SIG-M5 (cell line): ENCODE results near the gene GATAD2B.
"Not testable (repeated sequence)": the region's sequence is repeated elsewhere in the genome, so short reads cannot be mapped to it uniquely, and the experiment has no call there.

Source experiments
- DNase-seq: peaks from one replicate; lab custom pipeline; 2025; lab: John Stamatoyannopoulos, UW

GATAD2B gene

DNA sequence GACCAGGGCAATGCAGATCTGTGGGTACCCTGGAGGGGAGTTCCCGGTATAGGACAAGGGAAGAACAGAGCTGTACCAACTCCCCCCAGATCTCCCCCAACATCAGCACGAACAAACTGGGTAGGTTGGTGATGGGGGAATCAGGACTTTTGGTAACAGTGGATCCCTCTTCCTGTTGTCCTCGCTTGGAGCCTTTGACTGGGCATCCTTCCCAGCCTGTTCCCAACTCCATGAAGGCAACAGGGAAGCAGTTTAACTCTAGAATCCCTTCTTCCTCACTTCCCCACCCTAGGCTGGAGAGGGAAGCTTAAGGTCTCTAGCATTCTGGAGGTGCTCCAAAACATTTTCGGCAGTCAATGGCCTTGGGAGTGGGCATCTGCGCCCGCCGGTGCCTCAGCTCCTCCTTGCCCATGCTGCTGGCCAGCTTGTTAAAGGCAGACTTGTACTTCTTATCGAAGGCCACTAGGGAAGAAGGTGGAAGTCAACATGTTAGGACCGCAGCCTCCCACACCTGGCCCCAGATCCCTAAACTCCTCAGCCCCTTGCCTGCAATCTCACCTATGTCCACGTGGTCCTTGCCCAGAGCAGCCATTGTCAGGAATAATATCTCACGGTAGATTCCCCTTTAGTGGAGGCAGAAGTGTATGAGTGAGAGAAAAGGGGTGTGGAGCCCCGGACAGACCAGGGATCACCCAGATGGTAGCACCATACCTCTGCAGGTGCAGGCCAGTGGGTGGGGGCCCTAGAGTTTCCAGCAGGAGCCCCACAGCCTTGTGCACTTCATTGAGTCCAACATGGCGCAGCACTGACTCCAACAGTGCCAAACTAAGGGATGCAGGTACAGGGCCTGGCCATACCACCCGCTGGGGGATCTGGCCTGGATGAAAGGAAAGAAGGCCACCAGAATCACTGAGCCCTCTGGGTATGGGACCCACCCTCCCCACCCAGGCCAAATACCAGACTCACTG lies 7.5 kb upstream of the GATAD2B start:
- DNase-seq: no peak

DNA sequence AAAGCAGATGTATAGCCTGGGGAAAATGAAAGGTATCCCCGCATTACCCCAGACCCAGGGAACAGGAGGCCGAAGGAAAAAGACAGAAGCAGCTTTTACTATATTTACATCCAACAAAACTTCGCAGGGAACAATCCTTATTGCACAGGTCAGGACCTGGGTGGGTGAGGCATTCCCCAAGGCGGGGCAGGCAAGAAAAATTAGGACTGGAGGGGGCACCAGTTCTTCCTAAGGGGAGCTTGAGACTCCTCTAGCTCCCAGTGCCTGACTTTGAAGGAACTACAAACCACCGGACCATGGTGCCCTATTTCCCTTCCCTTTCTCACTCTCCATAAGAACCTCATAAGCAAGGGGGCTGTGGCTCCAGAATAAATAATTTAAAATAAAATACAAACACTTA lies 6.7 kb upstream of the GATAD2B start:
- no peak for DNase-seq

DNA sequence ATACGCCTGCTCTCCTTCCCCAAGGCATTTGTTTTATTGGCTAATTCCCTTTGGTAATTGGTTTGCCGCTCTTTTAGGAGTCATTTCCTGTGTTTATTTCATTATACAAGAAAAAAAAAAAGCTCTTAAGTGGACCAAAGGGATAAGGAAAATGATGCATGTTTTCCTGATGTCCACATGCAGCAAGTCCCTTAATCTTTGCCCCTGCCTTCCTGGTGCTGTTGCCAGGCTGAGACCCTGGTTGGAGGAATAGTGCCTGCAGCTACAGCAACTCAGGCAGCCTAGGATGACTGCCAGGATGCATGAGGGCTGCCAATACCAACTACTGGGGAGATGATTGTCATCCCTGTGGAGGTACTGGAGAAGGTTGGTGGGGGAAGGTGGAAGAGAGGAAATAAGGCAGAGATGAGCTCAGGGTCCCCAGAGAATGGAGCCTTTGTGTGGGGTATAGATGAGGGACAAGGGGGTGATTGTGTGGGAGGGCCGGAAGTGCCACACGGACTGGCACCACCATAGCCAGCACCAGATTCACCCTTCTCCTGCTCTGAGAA lies 6.1 kb upstream of the GATAD2B start:
- no peak for DNase-seq

DNA sequence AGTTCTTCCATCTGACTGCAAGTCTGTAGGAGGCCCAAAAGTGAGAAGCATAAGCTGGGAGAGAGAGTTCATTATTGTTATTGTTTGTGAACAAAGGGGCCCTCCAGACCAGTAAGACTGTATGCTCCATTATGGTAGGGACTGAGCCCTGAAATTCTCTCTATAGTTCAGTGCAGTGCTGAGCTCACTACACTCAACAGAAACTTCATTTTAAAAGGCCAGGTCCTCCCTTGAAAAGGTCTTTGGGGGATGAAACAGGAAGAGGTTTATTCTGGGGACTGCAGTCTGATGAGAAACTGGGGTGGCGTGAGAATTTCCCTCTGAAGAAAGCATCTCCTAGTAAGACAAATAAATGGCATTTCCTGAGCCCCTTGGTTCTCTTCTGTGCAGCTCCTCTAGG lies 5.5 kb upstream of the GATAD2B start:
- DNase-seq: no peak

DNA sequence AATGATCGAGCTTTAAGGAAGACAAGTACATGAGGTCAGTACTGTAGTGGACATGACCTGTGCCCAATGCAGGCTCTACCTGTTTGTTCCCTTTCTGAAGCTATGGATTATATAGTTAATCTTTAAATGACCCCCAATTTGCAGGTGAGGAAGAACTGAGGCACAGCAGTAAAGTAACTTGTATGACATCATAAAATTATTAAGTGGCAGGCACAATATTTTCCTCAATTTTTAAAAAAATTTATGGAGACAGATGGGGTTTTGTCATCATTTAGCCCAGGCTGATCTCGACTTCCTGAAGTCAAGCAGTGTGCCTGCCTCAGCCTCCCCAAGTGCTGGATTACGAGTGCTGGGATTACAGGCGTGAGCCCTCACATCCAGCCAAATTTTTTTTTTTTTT lies 3.6 kb upstream of the GATAD2B start:
- no peak for DNase-seq

DNA sequence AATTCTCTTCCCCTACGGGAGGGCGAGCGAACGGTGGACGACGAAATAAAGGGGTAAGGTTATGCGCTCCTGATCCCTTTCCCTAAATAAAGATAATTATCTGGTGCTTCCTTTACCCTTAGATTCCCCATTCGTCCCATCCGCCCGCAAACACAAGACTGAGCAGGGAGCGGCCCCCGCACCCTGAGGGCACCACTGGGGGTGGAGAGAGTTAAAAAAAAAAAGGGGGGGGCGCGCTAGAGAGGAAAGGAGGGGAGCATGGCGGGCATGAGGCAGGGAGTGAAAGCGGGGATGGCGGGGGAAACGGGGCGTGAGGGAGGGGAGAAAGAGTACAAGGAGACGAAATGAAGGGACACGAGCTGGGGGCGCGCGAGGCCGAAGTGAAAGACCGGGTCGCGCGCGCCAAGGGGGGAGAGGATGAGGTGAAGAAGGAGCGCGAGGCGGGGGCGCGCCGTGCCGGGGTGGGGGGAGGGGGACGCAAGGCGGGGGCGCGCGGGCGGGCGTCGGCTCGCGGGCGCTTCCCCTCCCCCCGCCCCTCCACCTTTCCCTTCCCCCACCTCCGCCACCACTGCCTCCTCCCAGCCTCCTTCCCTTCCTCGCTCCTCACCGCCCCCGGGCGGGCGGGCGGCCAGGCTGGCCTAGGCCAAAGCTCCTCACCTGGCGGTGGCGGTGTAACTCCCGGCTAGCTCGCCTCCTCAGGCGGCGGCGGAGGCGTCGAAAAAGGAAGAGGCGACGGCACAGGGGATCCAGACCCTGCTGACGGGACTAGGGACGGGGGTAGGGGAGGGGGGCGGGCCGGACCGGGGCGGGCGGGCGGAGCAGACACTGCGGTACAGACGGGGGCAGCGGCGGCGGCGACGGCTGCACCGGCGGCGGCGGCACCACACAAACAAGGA lies 448 bp downstream of the GATAD2B start:
- no peak for DNase-seq

DNA sequence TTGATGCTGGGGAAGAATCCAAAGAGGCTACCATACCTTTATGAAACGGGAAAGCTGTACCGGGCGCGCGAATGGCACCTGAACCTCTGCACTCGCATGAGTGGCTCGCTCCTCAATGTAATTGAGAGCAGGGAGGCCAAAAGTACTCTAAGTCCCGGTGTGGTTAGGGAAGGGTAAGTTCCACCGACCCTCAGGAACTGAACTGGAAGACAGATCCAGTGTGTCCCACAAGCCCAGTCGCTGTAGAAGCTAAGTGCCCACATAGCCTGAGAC lies 1.0 kb downstream of the GATAD2B start:
- DNase-seq: no peak

DNA sequence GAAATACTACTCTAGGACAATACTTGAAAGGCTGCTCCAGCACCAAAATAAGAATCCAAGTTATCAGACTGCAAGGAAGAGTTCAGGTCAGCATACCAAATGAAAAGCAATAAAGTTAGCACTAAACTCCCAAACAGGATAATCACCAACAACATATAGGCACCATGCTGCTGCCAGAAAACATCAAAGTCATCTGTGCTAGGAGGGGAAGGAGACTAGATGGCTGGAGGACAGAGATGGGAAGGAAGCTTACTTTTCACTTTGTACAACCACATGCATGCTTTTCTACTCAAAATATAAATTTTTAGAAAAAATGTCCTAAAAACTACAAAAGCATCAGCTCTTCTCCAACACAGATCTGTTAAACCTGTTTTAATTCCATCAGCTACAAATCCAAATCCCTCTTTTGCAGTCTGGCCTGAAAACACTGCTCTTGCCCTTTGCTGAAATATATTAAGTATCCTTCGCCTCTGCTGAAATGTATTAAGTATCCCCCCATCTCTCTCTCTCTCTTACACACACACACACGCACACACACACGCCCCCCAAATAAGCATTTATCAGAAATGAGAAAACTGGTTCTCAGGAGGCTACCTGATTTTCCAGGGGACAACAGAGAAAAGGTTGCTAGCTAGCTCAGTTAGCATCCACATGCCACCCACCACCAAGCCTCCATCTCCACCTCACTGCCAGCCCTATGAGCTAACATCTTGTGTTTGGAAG lies 1.5 kb downstream of the GATAD2B start:
- DNase-seq: no peak

DNA sequence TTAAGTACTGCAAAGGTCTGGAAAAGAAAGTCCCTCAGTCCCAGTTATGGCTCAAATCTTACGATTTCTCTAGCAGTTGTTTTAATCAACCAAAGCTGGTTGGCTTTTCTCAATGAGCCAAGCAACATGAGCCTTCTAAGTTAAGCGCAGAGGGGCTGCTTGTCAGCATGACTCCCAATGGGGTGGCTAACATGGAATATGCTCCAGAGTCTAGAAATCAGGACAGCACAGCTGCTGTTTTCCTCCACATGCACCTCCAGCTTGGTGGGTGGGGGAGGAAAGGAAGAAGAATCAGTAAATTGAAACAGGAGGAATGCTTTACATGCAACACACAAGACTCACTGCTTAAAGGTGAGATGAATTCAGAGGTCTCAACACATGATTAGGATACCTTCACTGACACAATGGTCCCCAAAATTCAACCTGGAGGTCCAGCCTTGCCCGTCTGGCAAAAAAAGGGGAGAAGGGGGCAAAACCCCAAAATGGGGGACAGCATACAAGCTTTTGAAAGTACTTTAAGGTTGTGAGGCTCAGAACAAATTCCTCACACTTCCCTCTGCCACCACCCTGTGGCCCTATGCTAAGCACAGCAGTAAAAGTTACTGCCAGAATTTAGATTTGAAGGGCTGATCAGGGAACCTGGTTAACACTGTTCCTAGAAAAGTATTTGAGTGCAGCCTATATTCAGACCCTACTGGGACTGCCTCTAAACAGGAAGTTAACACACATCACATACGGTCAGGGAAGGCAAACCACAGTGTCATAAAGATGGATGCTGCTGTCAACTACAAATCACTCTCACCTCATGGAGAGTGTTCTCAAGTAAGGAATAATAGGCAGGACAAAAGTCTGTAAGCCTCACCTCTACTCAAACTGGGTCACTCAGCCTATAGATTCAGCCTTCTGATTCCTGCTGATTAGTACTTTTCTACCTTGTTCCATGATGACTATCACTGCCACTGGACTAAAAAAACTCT lies 2.6 kb downstream of the GATAD2B start:
- no peak for DNase-seq

DNA sequence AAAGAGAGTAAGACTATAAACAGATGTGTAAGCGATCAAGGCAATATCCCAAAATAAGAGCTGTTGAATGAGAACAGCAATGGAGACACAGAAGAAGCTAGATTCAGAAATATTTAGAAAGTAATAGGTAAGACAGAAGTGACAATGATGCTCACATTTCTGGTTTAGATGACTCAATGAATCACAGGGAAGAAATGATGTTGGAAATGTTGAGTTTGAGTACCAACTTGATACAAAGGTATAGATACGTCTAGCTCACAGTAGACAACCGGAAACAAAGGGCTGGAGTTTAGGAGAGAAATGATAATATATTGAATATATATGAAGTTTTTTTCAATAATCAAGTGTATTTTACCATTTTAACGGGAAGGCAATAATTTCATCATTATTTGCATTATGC lies 6.5 kb downstream of the GATAD2B start:
- DNase-seq: no peak

DNA sequence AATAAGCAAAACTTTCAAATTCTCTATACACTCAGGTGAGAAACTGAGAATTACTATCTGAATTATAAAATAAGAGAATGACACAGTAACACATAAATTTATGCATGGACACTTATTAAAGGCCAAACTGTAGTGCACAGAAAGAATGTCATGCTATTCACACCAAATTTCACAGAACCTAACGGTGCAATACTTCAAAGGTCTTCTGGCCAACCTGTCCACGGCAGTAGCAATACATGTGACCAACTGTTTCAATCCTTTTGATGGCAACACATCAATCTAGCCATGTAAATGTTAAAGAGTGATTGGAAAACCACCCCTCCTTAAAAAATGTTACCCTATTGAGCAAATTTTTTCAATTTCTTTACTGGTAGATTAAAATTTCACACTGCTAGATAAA lies 10.4 kb downstream of the GATAD2B start:
- no peak for DNase-seq

DNA sequence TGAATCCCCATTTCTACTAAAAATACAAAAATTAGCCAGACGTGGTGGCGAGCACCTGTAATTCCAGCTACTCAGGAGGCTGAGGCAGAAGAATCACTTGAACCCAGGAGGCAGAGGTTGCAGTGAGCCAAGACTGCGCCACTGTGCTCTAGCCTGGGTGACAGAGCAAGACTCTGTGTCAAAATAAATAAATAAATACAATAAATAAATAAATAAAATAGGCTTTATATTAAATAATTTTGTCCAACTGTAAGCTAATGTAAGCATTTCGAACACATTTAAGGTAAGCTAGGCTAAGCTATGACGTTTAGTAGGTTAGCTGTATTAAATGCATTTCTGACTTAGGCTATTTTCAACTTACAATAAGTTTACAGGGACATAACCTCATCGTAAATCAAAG lies 12.2 kb downstream of the GATAD2B start:
- DNase-seq: not testable (repeated sequence)

DNA sequence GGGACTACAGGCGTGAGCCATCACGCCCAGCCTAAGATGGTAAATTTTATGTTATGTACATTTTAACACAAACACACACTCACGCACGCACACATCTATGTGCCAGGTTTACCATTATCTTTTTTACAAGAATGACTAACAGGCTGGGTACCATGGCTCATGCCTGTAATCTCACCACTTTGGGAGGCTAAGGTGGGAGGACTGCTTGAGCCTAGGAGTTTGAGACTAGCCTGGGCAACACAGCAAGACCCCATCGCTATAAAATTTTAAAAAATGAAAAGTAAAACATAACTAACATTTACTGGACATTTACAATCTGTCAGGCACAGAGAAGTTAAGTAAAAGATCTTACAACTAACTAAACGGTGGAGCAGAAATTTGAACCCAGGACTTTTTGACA lies 14.7 kb downstream of the GATAD2B start:
- no peak for DNase-seq

DNA sequence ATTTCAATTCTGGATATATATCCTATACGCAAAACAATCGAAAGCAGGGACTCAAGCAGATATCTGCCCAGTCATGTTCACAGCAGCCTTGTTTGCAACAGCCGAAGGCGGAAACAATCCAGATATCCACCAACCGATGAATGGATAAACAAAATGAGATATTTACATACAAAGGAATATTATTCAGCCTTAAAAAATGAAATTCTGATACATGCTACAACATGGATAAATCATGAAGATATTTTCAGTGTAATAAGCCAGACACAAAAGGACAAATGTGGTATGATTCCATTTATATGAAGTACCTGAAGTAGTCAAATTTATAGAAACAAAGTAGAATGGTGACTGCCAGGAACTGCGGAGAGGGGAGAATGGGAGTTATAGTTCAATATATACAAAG lies 15.6 kb downstream of the GATAD2B start:
- DNase-seq: no peak

DNA sequence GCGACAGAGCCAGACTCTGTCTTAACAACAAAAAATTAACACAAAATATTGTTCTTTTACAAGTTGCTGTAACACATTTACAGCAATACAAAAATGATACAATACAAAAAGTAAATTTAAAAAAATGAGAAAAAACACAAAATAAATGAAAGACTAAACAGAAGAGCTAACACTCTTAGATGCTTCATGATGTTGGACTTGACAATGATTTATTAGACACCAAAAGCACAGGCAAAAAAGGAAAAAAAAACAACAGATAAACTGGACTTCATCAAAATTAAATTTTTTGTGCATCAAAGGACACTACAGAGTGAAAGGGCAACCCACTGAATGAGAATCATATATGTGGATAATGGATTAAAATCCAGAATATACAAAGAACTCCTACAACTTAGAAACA lies 16.4 kb downstream of the GATAD2B start:
- no peak for DNase-seq

DNA sequence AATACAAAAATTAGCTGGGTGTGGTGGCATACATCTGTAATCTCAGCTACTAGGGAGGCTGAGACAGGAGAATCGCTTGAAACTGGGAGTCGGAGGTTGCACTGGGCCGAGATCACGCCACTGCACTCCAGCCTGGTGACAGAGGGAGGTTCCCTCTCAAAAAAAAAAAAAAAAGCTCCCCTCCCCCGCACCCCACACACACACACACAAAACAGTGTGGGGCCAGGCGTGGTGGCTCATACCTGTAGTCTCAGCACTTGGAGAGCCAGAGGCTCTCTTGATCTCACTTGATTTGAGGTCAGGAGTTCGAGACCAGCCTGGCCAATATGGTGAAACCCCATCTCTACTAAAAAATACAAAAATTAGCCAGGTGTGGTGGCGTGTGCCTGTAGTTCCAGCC lies 16.9 kb downstream of the GATAD2B start:
- DNase-seq: not testable (repeated sequence)

DNA sequence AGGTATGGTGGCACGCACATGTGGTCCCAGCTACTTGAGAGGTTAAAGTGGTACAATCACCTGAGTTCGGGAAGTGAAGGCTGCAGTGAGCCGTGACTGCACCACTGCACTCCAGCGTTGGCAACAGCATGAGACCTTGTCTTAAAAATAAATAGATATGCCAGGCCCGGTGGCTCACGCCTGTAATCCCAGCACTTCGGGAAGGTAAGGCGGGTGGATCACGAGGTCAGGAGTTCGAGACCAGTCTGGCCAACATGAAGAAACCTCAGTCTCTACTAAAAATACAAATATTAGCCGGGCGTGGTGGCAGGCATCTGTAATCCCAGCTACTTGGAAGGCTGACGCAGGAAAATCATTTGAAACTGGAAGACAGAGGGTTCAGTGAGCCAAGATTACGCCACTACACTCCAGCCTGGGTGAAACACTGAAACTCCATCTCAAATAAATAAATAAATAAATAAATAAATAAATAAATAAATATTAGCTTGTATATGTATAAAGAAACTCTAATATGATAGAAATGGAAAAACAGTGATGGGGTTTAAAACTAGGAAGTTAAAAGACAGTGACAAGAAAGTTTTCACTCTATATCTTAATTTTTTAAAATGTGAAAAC lies 18.8 kb downstream of the GATAD2B start:
- no peak for DNase-seq

DNA sequence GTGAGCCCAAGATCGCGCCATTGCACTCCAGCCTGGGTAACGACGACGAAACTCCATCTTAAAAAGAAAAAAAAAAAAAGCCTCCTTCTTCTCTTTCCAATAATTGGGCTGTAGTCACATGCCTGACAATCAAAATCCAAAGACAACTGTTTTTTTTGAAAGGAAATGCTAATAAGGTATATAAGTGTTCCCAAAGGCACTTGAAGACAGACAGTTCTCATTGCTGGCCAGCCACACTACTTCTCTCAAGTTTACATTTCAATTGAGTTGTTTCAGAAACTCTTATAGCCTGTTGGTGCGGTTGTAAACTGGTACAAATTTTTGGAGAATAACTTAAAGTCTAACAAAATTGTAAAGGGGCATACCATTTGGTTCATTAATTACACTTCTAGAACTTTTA lies 23.3 kb downstream of the GATAD2B start:
- DNase-seq: no peak

DNA sequence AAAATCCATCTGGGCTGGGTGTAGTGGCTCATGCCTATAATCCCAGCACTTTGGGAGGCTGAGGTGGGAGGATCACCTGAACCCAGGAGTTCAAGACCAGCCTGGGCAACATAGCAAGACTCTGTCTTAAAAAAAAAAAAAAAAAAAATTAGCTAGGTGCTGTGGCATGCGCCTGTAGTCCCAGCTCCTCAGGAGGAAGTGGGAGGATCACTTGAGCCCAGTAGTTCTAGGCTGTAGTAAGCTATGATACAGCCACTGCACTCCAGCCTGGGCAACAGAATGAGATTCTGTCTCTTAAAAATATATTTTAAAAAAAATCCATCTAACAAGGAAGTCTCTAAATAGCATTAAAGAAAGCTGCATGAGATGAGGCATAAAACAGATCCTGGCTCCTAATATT lies 26.9 kb downstream of the GATAD2B start:
- DNase-seq: not testable (repeated sequence)

DNA sequence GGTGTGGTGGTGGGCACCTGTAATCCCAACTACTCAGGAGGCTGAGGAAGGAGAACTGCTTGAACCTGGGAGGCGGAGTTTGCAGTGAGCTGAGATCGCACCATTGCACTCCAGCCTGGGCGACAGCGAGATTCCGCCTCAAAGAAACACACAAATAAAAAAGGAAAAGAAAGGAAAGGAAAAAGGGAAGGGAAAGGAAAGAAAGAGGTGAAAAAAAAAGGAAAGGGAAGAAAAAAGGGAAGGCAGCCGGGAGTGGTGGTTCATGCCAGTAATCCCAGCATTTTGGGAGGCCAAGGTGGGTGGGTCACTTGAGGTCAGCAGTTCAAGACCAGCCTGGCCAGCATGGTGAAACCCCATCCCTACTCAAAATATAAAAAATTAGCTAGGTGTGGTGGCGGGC lies 31.7 kb downstream of the GATAD2B start:
- not testable (repeated sequence) for DNase-seq

DNA sequence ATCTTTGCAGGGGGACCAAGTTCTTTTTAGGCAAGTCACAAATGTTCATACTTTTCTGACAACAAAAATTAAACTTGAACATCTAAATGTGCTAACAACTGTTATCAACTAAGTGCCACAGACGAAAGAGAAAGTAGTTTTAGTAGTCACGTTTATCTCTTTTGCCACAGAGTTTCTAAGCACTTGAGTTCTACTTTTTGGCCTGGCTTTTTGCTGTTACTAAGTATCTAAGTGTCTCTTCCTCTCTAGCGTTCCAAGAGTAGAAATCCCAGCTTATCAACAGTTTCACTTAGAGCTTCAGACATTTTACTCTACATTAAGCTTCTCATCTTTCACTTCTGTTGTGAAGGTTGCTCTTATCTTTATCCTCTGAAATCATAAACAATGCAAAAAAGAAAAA lies 34.2 kb downstream of the GATAD2B start:
- DNase-seq: no peak
